Neural progenitor cell (in vitro differentiated cells): Measurements from ENCODE around the gene ZNF787.

ENCODE experiments used
- CTCF ChIP-seq: fragments of 200-600 bp; sonication (generic); IDR thresholded peaks from 2 replicates; pipeline ENCODE4 v1.5.1; 2017; ENCODE audit warnings: antibody characterized with exemption, mild to moderate bottlenecking
- EZH2 ChIP-seq: fragments of 200-600 bp; sonication (generic); IDR thresholded peaks from 2 replicates; pipeline ENCODE4 v1.6.1; 2017; ENCODE audit warnings: antibody characterized with exemption, mild to moderate bottlenecking, moderate library complexity

- no peak for TF ChIP-seq CTCF
- no peak for TF ChIP-seq EZH2
These were observed 36.1 kb downstream of the ZNF787 start for GRCh38 chr19:56084835-56085536.
